ENCODE results near the gene TDRD7.

DNA sequence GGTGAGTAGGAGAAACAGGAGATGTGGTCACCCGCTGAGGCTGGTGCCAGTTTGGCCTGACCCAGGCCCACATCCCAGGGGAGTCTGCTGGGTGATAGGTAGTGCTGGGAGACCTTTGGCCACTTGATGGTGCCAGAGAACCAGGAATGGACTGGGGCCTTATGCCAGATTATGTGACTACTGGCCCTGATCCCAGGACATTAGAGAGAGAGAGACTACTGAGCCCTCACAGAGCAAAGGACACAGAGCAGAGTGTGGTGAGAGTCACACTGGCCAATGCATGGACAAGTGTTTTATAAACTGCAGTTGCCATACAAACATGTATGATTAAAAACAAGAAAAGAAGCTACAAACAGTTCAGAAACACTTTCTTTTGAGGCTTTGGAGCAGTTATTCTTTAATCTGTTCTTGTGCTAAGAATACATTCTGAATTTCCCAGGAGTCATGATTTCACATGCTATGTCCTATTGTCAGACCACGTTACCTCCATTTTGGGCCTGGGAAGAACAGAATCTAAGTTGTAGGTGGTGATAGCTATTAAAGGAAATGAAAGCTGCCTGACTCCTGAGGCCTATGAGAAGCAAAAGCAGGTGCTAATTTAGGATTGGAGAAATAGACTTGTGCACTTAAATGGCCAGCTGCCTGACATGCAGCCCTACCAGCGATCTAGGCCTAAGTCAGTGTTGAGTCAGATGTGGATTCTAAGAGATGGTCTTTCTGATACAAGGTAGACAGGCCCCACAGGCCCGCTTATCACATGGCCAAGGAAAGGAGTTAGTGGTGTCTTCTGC lies 57.0 kb downstream of the TDRD7 start:
- TF ChIP-seq TAF1 (IDR thresholded peaks at IDR 0.05; ENCODE audit: low read depth, low read length) = no peak
- TF ChIP-seq JUND (IDR thresholded peaks at IDR 0.05; ENCODE audit: low read length) = no peak
- TF ChIP-seq, protein P1, sequence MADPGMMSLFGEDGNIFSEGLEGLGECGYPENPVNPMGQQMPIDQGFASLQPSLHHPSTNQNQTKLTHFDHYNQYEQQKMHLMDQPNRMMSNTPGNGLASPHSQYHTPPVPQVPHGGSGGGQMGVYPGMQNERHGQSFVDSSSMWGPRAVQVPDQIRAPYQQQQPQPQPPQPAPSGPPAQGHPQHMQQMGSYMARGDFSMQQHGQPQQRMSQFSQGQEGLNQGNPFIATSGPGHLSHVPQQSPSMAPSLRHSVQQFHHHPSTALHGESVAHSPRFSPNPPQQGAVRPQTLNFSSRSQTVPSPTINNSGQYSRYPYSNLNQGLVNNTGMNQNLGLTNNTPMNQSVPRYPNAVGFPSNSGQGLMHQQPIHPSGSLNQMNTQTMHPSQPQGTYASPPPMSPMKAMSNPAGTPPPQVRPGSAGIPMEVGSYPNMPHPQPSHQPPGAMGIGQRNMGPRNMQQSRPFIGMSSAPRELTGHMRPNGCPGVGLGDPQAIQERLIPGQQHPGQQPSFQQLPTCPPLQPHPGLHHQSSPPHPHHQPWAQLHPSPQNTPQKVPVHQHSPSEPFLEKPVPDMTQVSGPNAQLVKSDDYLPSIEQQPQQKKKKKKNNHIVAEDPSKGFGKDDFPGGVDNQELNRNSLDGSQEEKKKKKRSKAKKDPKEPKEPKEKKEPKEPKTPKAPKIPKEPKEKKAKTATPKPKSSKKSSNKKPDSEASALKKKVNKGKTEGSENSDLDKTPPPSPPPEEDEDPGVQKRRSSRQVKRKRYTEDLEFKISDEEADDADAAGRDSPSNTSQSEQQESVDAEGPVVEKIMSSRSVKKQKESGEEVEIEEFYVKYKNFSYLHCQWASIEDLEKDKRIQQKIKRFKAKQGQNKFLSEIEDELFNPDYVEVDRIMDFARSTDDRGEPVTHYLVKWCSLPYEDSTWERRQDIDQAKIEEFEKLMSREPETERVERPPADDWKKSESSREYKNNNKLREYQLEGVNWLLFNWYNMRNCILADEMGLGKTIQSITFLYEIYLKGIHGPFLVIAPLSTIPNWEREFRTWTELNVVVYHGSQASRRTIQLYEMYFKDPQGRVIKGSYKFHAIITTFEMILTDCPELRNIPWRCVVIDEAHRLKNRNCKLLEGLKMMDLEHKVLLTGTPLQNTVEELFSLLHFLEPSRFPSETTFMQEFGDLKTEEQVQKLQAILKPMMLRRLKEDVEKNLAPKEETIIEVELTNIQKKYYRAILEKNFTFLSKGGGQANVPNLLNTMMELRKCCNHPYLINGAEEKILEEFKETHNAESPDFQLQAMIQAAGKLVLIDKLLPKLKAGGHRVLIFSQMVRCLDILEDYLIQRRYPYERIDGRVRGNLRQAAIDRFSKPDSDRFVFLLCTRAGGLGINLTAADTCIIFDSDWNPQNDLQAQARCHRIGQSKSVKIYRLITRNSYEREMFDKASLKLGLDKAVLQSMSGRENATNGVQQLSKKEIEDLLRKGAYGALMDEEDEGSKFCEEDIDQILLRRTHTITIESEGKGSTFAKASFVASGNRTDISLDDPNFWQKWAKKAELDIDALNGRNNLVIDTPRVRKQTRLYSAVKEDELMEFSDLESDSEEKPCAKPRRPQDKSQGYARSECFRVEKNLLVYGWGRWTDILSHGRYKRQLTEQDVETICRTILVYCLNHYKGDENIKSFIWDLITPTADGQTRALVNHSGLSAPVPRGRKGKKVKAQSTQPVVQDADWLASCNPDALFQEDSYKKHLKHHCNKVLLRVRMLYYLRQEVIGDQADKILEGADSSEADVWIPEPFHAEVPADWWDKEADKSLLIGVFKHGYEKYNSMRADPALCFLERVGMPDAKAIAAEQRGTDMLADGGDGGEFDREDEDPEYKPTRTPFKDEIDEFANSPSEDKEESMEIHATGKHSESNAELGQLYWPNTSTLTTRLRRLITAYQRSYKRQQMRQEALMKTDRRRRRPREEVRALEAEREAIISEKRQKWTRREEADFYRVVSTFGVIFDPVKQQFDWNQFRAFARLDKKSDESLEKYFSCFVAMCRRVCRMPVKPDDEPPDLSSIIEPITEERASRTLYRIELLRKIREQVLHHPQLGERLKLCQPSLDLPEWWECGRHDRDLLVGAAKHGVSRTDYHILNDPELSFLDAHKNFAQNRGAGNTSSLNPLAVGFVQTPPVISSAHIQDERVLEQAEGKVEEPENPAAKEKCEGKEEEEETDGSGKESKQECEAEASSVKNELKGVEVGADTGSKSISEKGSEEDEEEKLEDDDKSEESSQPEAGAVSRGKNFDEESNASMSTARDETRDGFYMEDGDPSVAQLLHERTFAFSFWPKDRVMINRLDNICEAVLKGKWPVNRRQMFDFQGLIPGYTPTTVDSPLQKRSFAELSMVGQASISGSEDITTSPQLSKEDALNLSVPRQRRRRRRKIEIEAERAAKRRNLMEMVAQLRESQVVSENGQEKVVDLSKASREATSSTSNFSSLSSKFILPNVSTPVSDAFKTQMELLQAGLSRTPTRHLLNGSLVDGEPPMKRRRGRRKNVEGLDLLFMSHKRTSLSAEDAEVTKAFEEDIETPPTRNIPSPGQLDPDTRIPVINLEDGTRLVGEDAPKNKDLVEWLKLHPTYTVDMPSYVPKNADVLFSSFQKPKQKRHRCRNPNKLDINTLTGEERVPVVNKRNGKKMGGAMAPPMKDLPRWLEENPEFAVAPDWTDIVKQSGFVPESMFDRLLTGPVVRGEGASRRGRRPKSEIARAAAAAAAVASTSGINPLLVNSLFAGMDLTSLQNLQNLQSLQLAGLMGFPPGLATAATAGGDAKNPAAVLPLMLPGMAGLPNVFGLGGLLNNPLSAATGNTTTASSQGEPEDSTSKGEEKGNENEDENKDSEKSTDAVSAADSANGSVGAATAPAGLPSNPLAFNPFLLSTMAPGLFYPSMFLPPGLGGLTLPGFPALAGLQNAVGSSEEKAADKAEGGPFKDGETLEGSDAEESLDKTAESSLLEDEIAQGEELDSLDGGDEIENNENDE (IDR thresholded peaks at IDR 0.05; ENCODE audit: insufficient replicate concordance, low read length) = no peak
- TF ChIP-seq TEAD4 (IDR thresholded peaks at IDR 0.05; ENCODE audit: low read depth, low read length) = no peak

All from H1 (cell line).